Measurements from ENCODE around the gene DPY19L1.
"Not testable (repeated sequence)": the region's sequence is repeated elsewhere in the genome, so short reads cannot be mapped to it uniquely, and the experiment has no call there.

Gene DPY19L1

DNA sequence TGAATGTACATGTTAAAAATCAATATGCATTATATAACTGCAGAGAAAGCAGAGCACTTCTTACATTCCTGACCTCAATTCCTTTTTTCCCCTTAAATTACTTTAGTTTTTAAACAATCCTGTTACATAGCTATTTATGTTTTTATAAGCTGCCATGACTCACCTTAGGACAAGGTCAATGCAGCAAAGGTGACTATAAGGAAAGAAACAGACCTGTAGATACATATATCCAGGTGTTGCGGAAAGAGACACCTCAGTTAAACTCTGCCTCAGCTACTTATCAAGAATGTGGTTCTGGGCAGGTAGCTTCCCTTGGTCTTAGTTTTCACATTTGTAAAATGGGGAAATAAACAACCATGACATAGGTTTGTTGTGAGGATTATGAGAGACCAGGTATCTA lies 105.5 kb downstream of the DPY19L1 start:
- Histone ChIP-seq H3K27me3 (replicated peaks) (no peaks in the 10 kb centered on the region), H3K4me3 (ENCODE audit: low read depth, low read length) (no peak overlapping the region), H3K36me3 (replicated peaks) (no peaks in the 10 kb centered on the region), H3K27ac (no peak overlapping the region)
- DNase-seq = no peak
- TF ChIP-seq, protein P1, sequence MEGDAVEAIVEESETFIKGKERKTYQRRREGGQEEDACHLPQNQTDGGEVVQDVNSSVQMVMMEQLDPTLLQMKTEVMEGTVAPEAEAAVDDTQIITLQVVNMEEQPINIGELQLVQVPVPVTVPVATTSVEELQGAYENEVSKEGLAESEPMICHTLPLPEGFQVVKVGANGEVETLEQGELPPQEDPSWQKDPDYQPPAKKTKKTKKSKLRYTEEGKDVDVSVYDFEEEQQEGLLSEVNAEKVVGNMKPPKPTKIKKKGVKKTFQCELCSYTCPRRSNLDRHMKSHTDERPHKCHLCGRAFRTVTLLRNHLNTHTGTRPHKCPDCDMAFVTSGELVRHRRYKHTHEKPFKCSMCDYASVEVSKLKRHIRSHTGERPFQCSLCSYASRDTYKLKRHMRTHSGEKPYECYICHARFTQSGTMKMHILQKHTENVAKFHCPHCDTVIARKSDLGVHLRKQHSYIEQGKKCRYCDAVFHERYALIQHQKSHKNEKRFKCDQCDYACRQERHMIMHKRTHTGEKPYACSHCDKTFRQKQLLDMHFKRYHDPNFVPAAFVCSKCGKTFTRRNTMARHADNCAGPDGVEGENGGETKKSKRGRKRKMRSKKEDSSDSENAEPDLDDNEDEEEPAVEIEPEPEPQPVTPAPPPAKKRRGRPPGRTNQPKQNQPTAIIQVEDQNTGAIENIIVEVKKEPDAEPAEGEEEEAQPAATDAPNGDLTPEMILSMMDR (IDR thresholded peaks at IDR 0.05; ENCODE audit: low read depth, low read length, missing control alignments) = no peak
- in situ Hi-C loops (cut with HindIII; ENCODE audit: low pct_ligation_motif_present, low sequenced_read_pairs) = no loop called here

DNA sequence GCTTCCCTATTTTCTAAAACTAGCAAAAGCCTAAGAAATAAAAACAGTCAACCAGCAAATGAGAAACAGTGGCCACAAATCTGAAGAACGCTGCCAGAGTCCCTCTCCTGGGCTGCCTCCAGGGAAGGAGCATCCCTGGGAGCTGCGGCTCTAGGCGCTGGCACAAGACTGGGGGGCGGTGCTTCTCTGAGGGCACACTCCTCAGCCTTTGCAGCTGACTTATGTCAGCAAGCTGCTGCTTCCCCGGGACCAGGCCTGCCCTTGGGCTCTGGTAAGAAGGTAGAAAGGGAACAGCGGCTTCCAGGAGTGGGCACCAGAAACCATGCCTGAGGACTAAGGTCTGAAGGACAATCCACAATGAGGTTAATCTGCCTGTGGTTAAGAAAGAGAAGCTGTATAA lies 107.5 kb downstream of the DPY19L1 start:
- DNase-seq; H3K27me3 ChIP-seq (replicated peaks); H3K27ac ChIP-seq; in situ Hi-C loops (cut with HindIII; ENCODE audit: low pct_ligation_motif_present, low sequenced_read_pairs); H3K4me3 ChIP-seq (ENCODE audit: low read depth, low read length); H3K36me3 ChIP-seq (replicated peaks): not testable (repeated sequence)

DNA sequence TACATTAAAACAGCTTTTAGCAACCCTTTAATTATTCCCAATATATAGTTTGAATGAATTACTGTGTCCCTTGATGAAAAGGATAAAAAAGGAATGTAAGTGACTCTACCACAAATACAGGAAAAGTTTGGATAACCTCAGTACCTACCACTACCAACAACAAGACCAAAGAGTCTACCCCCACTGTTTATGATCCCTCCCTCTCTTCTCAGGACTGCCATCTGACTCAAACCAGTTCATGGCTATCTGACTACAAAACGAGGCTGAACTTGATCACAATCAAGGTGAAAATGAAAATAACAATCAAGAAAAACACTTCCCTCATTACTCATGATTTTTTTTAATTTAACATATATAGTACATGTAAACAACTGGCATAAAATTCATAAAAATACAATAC lies 108.7 kb downstream of the DPY19L1 start:
- no peak overlapping the region for H3K4me3 ChIP-seq (ENCODE audit: low read depth, low read length)
- no peak for DNase-seq
- TF ChIP-seq, protein P1 (IDR thresholded peaks at IDR 0.05; ENCODE audit: low read depth, low read length, missing control alignments) = no peak
- in situ Hi-C loops (cut with HindIII; ENCODE audit: low pct_ligation_motif_present, low sequenced_read_pairs) = no loop called here
- H3K36me3 ChIP-seq (replicated peaks) = no peaks in the 10 kb centered on the region
- H3K27ac ChIP-seq = no peak overlapping the region
- no peaks in the 10 kb centered on the region for H3K27me3 ChIP-seq (replicated peaks)

DNA sequence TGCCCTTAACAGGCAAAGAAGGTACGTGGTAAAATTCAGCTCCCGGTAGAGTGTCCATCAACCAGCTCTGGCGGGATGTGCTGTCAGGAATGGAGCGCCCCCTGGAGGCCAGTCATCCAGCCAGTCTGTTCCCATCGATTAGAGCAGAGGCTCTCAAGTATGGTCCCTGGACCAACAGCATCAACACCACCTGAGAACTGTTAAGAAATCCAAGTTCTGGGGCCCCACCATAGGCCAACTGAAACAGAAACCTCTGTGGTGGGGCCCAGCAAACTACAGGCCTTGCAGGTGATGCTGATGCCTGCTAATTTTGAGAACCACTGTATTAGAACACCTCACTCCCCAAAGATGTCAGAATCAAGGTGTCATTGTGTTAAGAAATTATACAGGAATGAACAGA lies 109.2 kb downstream of the DPY19L1 start:
- DNase-seq = peak; percentile 33
- in situ Hi-C loops (cut with HindIII; ENCODE audit: low pct_ligation_motif_present, low sequenced_read_pairs) = no loop called here
- Histone ChIP-seq H3K27me3 (replicated peaks) (no peaks in the 10 kb centered on the region), H3K36me3 (replicated peaks) (no peaks in the 10 kb centered on the region), H3K4me3 (ENCODE audit: low read depth, low read length) (no peak overlapping the region), H3K27ac (no peak overlapping the region)
- TF ChIP-seq, protein P1 (IDR thresholded peaks at IDR 0.05; ENCODE audit: low read depth, low read length, missing control alignments) = peak; percentile 79

DNA sequence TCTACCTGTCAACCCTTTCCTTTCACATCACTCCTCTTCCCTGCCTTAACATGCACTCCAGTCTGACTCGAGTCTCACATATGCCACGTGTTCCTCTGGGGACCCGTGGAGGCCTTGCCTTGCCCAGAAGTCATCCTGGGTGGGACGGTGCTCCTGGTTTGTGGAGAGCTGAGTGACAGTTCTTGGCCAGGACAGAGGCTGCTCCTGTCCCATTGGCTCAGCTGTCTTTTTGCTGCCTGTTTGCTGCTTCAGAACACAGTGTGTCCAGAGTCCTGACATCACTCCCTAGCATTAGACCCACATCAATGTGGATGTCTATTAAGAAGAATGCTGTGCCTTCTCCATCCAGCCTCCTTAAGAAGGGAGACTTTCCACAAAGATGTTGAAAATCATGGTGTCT lies 116.8 kb downstream of the DPY19L1 start:
- H3K4me3 ChIP-seq (ENCODE audit: low read depth, low read length); in situ Hi-C loops (cut with HindIII; ENCODE audit: low pct_ligation_motif_present, low sequenced_read_pairs); H3K27ac ChIP-seq; H3K27me3 ChIP-seq (replicated peaks); DNase-seq; H3K36me3 ChIP-seq (replicated peaks): not testable (repeated sequence)

DNA sequence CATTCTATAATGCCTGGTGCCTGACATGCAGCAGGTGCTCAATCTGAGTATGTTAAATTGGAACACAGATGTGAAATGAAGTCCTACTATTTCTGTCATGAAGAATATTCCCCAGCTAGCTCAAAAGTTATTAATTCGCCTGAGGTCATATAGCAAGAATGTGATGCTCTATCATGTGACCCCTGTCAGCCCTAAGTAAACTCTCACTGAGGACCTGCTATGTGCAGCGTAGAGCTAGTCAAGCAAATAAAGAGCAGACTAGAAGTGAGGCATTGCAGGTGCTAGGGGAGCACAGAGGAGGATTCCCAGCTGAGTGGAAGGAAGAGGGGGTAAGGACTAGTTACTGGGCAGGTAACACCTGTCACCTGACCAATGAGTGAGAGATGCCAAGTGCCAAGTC lies 118.2 kb downstream of the DPY19L1 start:
- H3K4me3 ChIP-seq (ENCODE audit: low read depth, low read length); in situ Hi-C loops (cut with HindIII; ENCODE audit: low pct_ligation_motif_present, low sequenced_read_pairs); DNase-seq; H3K27me3 ChIP-seq (replicated peaks); H3K36me3 ChIP-seq (replicated peaks); H3K27ac ChIP-seq: not testable (repeated sequence)

DNA sequence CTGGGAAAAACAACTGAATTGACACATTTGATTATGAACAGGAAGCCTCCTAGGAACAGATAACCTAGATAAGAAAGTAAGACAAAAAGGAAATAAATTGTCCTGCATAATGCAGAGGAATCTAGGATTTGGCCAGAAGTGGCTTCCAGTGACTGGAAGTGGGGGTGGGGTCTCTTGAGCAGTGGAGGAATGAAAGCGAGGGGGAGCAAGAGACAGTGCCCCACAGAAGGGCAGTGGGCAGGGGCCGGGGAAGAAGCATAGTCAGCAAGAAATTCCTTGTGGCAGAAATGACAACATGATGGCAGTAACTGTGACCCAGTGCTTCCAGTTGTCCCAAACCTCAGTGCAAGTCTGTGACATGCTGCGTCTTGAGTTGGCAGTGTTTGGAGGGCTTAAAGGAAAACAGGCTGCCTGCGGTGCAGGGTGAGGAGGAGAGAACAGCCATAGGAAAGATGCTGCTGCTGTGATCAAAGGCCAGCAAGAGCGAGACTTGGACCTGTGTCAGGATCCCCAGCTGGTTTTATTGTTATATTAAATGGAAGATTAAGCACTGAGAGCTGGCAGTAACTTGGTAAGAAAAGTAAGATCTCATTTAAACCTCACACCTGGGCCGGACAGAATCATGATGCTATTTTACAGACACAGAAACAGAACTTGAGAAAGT lies 119.0 kb downstream of the DPY19L1 start:
- H3K27me3 ChIP-seq (replicated peaks); DNase-seq; H3K27ac ChIP-seq; H3K36me3 ChIP-seq (replicated peaks); H3K4me3 ChIP-seq (ENCODE audit: low read depth, low read length); in situ Hi-C loops (cut with HindIII; ENCODE audit: low pct_ligation_motif_present, low sequenced_read_pairs): not testable (repeated sequence)

DNA sequence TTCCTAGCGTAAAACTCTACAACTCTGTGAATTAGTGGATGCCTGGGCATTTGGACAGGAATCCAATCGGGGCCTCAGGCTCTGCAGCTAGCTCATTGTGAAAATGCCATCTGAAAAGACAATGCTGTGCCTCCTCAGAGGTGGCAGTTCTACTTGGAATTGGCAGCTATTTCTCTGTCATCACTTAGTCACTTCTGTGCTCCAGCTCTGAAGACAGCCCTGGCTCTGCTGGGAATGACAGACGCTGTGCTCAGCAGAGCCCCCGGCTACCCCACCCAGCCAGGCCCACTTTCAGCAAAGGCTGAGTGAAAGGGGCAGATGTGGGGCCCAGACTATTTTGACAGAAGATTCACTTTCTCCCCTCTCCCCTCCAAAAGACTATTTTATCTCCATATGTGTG lies 119.8 kb downstream of the DPY19L1 start:
- H3K36me3 ChIP-seq (replicated peaks); DNase-seq; H3K4me3 ChIP-seq (ENCODE audit: low read depth, low read length); H3K27me3 ChIP-seq (replicated peaks); H3K27ac ChIP-seq; in situ Hi-C loops (cut with HindIII; ENCODE audit: low pct_ligation_motif_present, low sequenced_read_pairs): not testable (repeated sequence)
